HEK293 (cell line): Measurements from ENCODE around the gene LAT.

Experiments used
- CTCF ChIA-PET: fragments of 350-600 bp; formaldehyde crosslinking; extraction: SDS; loops from one replicate; lab custom pipeline; 2021; ENCODE audit warnings: antibody characterized with exemption; lab: Yijun Ruan, JAX
- POLR2A ChIA-PET: fragments of 300-600 bp; formaldehyde crosslinking; extraction: SDS; loops from one replicate; lab custom pipeline; 2020; ENCODE audit warnings: antibody characterized with exemption, inconsistent platforms; lab: Yijun Ruan, JAX
- H3K27ac ChIP-seq: fragments of 200-500 bp; sonication (Bioruptor generic); 2 replicates; pipeline ENCODE4 v1.5.1; 2014; ENCODE audit warnings: low read depth, low read length, control low read depth, inconsistent platforms; ENCODE audit errors: extremely low read depth
- H3K36me3 ChIP-seq, 2 experiments: fragments of 200-500 bp in 1 of 2; sonication (Bioruptor generic) in 1 of 2; 1 replicate in 1 of 2; 2 replicates in 1 of 2; pipeline ENCODE4 v1.5.1; 2014 to 2017; ENCODE audit warnings: inconsistent platforms in 2 of 2, low read length in 2 of 2; ENCODE audit not compliant: control insufficient read depth in 2 of 2, insufficient read depth in 1 of 2
- H3K4me1 ChIP-seq: fragments of 200-500 bp; sonication (Bioruptor generic); 2 replicates; pipeline ENCODE4 v1.5.1; 2014; ENCODE audit warnings: mild to moderate bottlenecking, low read length, inconsistent platforms; ENCODE audit not compliant: control insufficient read depth, insufficient read depth
- H3K4me3 ChIP-seq: 2 replicates; pipeline ENCODE4 v1.5.1; 2011; ENCODE audit warnings: low read depth, mild to moderate bottlenecking, control low read depth, low read length, moderate library complexity
- H3K9me3 ChIP-seq: fragments of 200-500 bp; sonication (Bioruptor generic); 2 replicates; pipeline ENCODE4 v1.5.1; 2014; ENCODE audit warnings: low read depth, low read length, inconsistent platforms; ENCODE audit not compliant: control insufficient read depth, insufficient read depth
- KLF1 ChIP-seq: fragments of 450-650 bp; formaldehyde crosslinking; IDR thresholded peaks from 2 replicates; pipeline ENCODE4 v1.5.1; 2016; ENCODE audit warnings: missing biosample characterization, missing genetic modification characterization
- KLF10 ChIP-seq: fragments of 450-650 bp; IDR thresholded peaks from 2 replicates; pipeline ENCODE4 v1.5.1; 2018; ENCODE audit warnings: missing biosample characterization, mild to moderate bottlenecking, missing genetic modification characterization
- KLF17 ChIP-seq: fragments of 450-650 bp; formaldehyde crosslinking; IDR thresholded peaks from 2 replicates; pipeline ENCODE4 v1.5.1; 2016; ENCODE audit warnings: missing biosample characterization, missing genetic modification characterization
- KLF8 ChIP-seq: fragments of 450-650 bp; formaldehyde crosslinking; IDR thresholded peaks from 2 replicates; pipeline ENCODE4 v1.5.1; 2016; ENCODE audit warnings: missing biosample characterization, missing genetic modification characterization
- SP2 ChIP-seq: fragments of 450-650 bp; formaldehyde crosslinking; IDR thresholded peaks from 2 replicates; pipeline ENCODE4 v1.5.1; 2016; ENCODE audit warnings: missing biosample characterization, missing genetic modification characterization
- SP3 ChIP-seq: fragments of 450-650 bp; formaldehyde crosslinking; IDR thresholded peaks from 2 replicates; pipeline ENCODE4 v1.5.1; 2016; ENCODE audit warnings: missing biosample characterization, missing genetic modification characterization
- ZBTB11 ChIP-seq: fragments of 450-650 bp; formaldehyde crosslinking; conservative IDR thresholded peaks from 2 replicates; pipeline ENCODE4 v1.5.1; 2016; ENCODE audit warnings: low read depth, missing biosample characterization, missing genetic modification characterization
- ZBTB20 ChIP-seq: fragments of 450-650 bp; formaldehyde crosslinking; IDR thresholded peaks from 2 replicates; pipeline ENCODE4 v1.5.1; 2016; ENCODE audit warnings: missing biosample characterization, missing genetic modification characterization
- ZBTB48 ChIP-seq: fragments of 450-650 bp; formaldehyde crosslinking; IDR thresholded peaks from 2 replicates; pipeline ENCODE4 v1.5.1; 2016; ENCODE audit warnings: missing biosample characterization, missing genetic modification characterization
- ZBTB8A ChIP-seq: fragments of 450-650 bp; formaldehyde crosslinking; IDR thresholded peaks from 2 replicates; pipeline ENCODE4 v1.5.1; 2016; ENCODE audit warnings: missing biosample characterization, missing genetic modification characterization
- ZIC2 ChIP-seq: fragments of 450-650 bp; formaldehyde crosslinking; IDR thresholded peaks from 2 replicates; pipeline ENCODE4 v1.5.1; 2016; ENCODE audit warnings: missing biosample characterization, missing genetic modification characterization
- ZNF2 ChIP-seq: fragments of 450-650 bp; formaldehyde crosslinking; IDR thresholded peaks from 2 replicates; pipeline ENCODE4 v1.5.1; 2016; ENCODE audit warnings: missing biosample characterization, missing genetic modification characterization
- ZNF223 ChIP-seq: fragments of 450-650 bp; formaldehyde crosslinking; IDR thresholded peaks from 2 replicates; pipeline ENCODE4 v1.5.1; 2016; ENCODE audit warnings: missing biosample characterization, missing genetic modification characterization
- ZNF335 ChIP-seq: fragments of 450-650 bp; formaldehyde crosslinking; conservative IDR thresholded peaks from 2 replicates; pipeline ENCODE4 v1.5.1; 2016; ENCODE audit warnings: missing biosample characterization, missing genetic modification characterization
- ZNF341 ChIP-seq: fragments of 450-650 bp; formaldehyde crosslinking; IDR thresholded peaks from 2 replicates; pipeline ENCODE4; 2016; ENCODE audit warnings: low read depth, missing biosample characterization, missing genetic modification characterization
- ZNF37A ChIP-seq: fragments of 450-650 bp; IDR thresholded peaks from 2 replicates; pipeline ENCODE4 v1.5.1; 2018; ENCODE audit warnings: missing biosample characterization, missing genetic modification characterization
- ZNF416 ChIP-seq: fragments of 450-650 bp; formaldehyde crosslinking; IDR thresholded peaks from 2 replicates; pipeline ENCODE4 v1.5.1; 2016; ENCODE audit warnings: missing biosample characterization, missing genetic modification characterization
- ZNF449 ChIP-seq: fragments of 450-650 bp; formaldehyde crosslinking; IDR thresholded peaks from 2 replicates; pipeline ENCODE4 v1.5.1; 2017; ENCODE audit warnings: missing biosample characterization, mild to moderate bottlenecking, missing genetic modification characterization, moderate library complexity
- ZNF596 ChIP-seq: fragments of 450-650 bp; IDR thresholded peaks from 2 replicates; pipeline ENCODE4 v1.5.0; 2018; ENCODE audit warnings: missing biosample characterization, mild to moderate bottlenecking, missing genetic modification characterization, moderate library complexity
- ZNF658 ChIP-seq: fragments of 450-650 bp; formaldehyde crosslinking; IDR thresholded peaks from 2 replicates; pipeline ENCODE4; 2016; ENCODE audit warnings: missing biosample characterization, missing genetic modification characterization
- ZNF660 ChIP-seq: fragments of 450-650 bp; IDR thresholded peaks from 2 replicates; pipeline ENCODE4 v1.5.1; 2018; ENCODE audit warnings: missing biosample characterization, mild to moderate bottlenecking, missing genetic modification characterization
- TF ChIP-seq, protein P1 (sequence below): fragments of 450-650 bp; formaldehyde crosslinking; IDR thresholded peaks from 2 replicates; pipeline ENCODE4 v1.5.1; 2016; ENCODE audit warnings: missing biosample characterization, missing genetic modification characterization

Gene LAT

GRCh38 chr16:28950648-28951409 lies 34.0 kb upstream of the LAT start, which contains the start of gene NFATC2IP (continued):
- TF ChIP-seq ZIC2 (tag by site-specific recombination) = no peak; the same call in 1 of the 2 replicates
- TF ChIP-seq SP2 (tag by site-specific recombination) = peak; percentile 100
- peak; percentile 99 for TF ChIP-seq SP3
- TF ChIP-seq ZNF2 (tag by site-specific recombination) = peak; percentile 40; the same call in 1 of the 2 replicates
- TF ChIP-seq KLF10 (tag by site-specific recombination) = peak; percentile 98

GRCh38 chr16:28951410-28951943 lies 33.4 kb upstream of the LAT start:
- peak; percentile 61 for TF ChIP-seq ZBTB8A (tag by site-specific recombination)
- peak; percentile 42; the same call in 1 of the 2 replicates for TF ChIP-seq ZBTB48 (tag by site-specific recombination)
- TF ChIP-seq ZNF341 (tag by site-specific recombination) = peak; percentile 78; the same call in 1 of the 2 replicates
- TF ChIP-seq ZNF449 = no peak
- TF ChIP-seq ZNF658 (tag by site-specific recombination) = no peak
- TF ChIP-seq SP2 (tag by site-specific recombination) = peak; percentile 64
- no peak for TF ChIP-seq ZNF596 (tag by site-specific recombination)
- 0 out of 2 replicates have a peak, but pooled peaks have one; percentile 8 for TF ChIP-seq ZNF660 (tag by site-specific recombination)
- peak; percentile 67; the same call in 1 of the 2 replicates for TF ChIP-seq ZBTB20 (tag by site-specific recombination)
- TF ChIP-seq ZNF416 (tag by site-specific recombination) = no peak
- TF ChIP-seq KLF8 (tag by site-specific recombination) = 0 out of 2 replicates have a peak, but pooled peaks have one; percentile 16
- no peak for TF ChIP-seq ZNF223 (tag by site-specific recombination)
- no peak; the same call in 1 of the 2 replicates for TF ChIP-seq ZBTB11 (tag by site-specific recombination)
- TF ChIP-seq KLF1 = peak; percentile 41; the same call in 1 of the 2 replicates
- TF ChIP-seq, protein P1, sequence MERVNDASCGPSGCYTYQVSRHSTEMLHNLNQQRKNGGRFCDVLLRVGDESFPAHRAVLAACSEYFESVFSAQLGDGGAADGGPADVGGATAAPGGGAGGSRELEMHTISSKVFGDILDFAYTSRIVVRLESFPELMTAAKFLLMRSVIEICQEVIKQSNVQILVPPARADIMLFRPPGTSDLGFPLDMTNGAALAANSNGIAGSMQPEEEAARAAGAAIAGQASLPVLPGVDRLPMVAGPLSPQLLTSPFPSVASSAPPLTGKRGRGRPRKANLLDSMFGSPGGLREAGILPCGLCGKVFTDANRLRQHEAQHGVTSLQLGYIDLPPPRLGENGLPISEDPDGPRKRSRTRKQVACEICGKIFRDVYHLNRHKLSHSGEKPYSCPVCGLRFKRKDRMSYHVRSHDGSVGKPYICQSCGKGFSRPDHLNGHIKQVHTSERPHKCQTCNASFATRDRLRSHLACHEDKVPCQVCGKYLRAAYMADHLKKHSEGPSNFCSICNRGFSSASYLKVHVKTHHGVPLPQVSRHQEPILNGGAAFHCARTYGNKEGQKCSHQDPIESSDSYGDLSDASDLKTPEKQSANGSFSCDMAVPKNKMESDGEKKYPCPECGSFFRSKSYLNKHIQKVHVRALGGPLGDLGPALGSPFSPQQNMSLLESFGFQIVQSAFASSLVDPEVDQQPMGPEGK = peak; percentile 81
- 0 out of 2 replicates have a peak, but pooled peaks have one; percentile 53 for TF ChIP-seq KLF17 (tag by site-specific recombination)
- no peak for TF ChIP-seq ZNF37A (tag by site-specific recombination)
- peak; percentile 56 for TF ChIP-seq ZNF335 (tag by site-specific recombination)
- CTCF ChIA-PET = interaction anchor here (0.6 to 0.7 kb wide), 2 partner anchors 26 to 360 kb away, joined by 3 read pairs; no protein-coding TSS in a partner anchor
- Histone ChIP-seq H3K9me3 (no peaks in the 10 kb centered on the region), H3K36me3 (peaks cover 35 to 45% of the 10 kb centered on the region in 2 experiments), H3K4me3 (peak overlapping the region; percentile 90), H3K27ac (peak overlapping the region; percentile 83; the same call in 1 of the 2 replicates), H3K4me1 (no peaks in the 10 kb centered on the region)
- POLR2A ChIA-PET = interaction anchor here (2.2 kb wide), 1 partner anchor 72 kb away, joined by 8 read pairs; the partner anchor contains the start of gene ATP2A1
